K562 treated with DMSO at 1 percent for 4 hours (cell line): ENCODE data around the gene FN1. TPM values are rescaled to one million over a fixed set of nuclear protein-coding genes. Genes with fewer than 3 reads are reported as not detected.

Experiments
- total RNA-seq: library from RNA; unstranded; fragments of 300-600 nt; gene quantifications from 2 replicates; pipeline ENCODE4 v1.2.3, GENCODE V29; 2022; ENCODE audit not compliant: insufficient read depth

Gene FN1
- 153 and 214 TPM in 2 replicates for total RNA-seq

DNA sequence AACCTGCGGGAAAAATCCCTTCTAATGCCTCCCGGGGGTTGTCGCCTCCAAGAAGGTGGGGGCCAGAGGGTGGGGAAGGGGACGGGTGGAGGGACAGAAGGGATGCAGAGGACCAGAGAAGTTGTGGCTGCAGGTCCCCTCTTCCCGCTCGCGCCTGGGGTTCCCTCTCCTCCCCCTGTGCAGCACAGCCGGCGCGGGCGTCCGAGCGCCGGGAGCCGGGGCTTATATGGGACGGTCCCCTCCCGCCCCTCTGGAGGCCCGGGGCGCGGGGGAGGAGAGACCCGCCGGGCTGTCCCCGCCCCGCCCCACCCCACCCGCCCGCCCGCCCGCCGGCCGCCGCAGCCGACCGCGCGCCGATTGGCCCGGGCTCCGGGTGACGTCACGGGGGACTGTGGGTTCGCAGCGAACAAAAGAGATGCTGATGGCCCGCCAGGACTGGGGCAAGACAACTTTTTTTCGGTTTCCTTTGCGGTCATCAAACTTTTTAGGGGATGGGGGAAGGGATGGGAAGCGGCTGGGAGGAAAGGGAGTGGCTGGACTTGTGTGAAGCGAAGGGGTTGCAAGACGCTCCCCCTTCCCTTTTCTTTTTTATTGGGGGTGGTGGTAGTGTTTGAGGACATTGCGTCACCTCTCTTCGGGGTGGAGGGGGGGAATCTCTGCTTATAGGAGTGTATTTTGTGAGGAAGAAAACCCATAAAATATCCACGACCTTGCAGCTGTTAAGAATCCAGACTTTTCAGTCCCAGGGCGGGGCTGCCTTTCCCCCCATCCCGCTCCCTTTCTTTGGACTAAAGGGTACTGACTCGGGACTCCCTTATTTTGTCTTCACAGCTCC, at the start of gene FN1:
TSS of gene FN1 (minus strand) at position 199 of the 835 bp plus-strand sequence. CDS start 266 bp downstream, outside the sequence.

DNA sequence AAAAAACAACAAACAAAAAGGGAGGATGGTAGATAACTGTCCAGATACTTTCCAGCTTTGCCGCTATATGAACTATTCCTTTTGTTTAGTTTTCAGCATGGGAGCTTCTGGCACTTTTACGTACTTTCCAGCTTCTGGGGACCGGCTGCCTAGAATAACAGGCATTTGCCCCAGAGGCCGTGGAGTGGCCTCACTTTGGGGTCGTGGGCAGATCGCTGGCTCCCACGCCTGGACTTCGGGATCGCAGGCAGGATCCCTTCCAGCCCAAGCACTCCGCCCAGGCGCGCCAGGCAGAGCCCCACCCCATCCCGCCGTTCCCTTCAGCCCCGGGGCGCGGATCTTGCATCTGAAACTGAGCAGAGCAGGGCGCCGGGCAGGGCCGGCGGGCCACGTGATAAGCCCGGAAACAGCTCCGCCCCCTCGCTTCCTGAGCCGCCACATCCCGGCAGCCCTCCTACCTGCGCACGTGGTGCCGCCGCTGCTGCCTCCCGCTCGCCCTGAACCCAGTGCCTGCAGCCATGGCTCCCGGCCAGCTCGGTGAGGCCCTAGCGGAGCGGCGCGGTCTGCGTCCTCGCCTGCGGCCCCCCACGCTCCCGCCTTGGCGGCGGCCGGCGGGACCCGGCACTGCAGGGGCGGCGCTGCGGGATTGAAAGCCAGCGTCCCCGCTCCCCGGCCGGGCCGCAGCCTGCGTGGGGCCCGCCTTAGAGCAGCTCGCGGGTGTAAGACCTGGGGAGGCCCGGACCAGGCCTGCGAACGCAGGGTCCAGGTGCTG, 124.1 kb downstream of the FN1 start, which contains the start of gene ATIC:
TSS of gene ATIC (plus strand) at position 435 of the 772 bp plus-strand sequence. CDS start at position 519, 84 bp downstream.

Other genes with a start within 250 kb of the FN1 start
- 160 and 196 TPM in 2 replicates for gene ATIC, start 124.0 kb downstream of the FN1 start, total RNA-seq